Activated CD4-positive, alpha-beta memory T cell treated with anti-CD3 and anti-CD28 coated beads, Interleukin-2, amount 10 ng/mL, durations not matched to agents 7 days and 5 days (primary cell): ENCODE measurements around the gene TOP1. TPM values are rescaled to one million over a fixed set of nuclear protein-coding genes. Genes with fewer than 3 reads are reported as not detected.
A peak's percentile ranks its signal among the peaks of the same experiment; 100 is the strongest.

ENCODE experiments used
- CTCF ChIA-PET: fragments of 350-600 bp; sonication (Branson Sonifier 250); formaldehyde crosslinking; loops from one replicate; lab custom pipeline; 2021; ENCODE audit warnings: antibody characterized with exemption, inconsistent platforms; lab: Charles Lee
- POLR2A ChIA-PET: fragments of 350-600 bp; sonication (Branson Sonifier 250); formaldehyde crosslinking; loops from one replicate; lab custom pipeline; 2021; ENCODE audit warnings: antibody characterized with exemption; lab: Charles Lee
- DNase-seq: peaks from one replicate; pipeline ENCODE4 v3.0.0-alpha.2; 2020
- H3K27ac Mint-ChIP-seq: one replicate; pipeline ENCODE4 v1.8.0; 2021; ENCODE audit warnings: mild to moderate bottlenecking, mixed read lengths
- H3K27me3 Mint-ChIP-seq: one replicate; pipeline ENCODE4 v1.8.0; 2021; ENCODE audit warnings: mixed read lengths
- H3K36me3 Mint-ChIP-seq: one replicate; pipeline ENCODE4 v1.8.0; 2021; ENCODE audit warnings: low read depth, mixed read lengths
- H3K4me1 Mint-ChIP-seq: one replicate; pipeline ENCODE4 v1.8.0; 2021; ENCODE audit warnings: mixed read lengths
- H3K4me3 Mint-ChIP-seq: one replicate; pipeline ENCODE4 v1.8.0; 2021; ENCODE audit warnings: mild to moderate bottlenecking, mixed read lengths
- H3K9me3 Mint-ChIP-seq: one replicate; pipeline ENCODE4 v1.8.0; 2021; ENCODE audit warnings: mixed read lengths
- total RNA-seq, 2 experiments: library from RNA; stranded (reverse); gene quantifications; one replicate each; pipeline ENCODE4 v1.2.3, GENCODE V29; 2021

TOP1 gene
- total RNA-seq, 2 experiments from 2014 or later = 67.5 to 68.0 TPM

GRCh38 chr20:41137614-41138474, 109.2 kb downstream of the TOP1 start:
- no peaks in the 10 kb centered on the region for H3K9me3 Mint-ChIP-seq
- POLR2A ChIA-PET = interaction anchor here (0.5 to 15.2 kb wide), 8 partner anchors 9 to 151 kb away, joined by 3 to 466 read pairs (median 4); no protein-coding TSS in a partner anchor
- peak; percentile 75 for DNase-seq
- peaks cover 31% of the 10 kb centered on the region for H3K36me3 Mint-ChIP-seq
- peak overlapping the region; percentile 86 for H3K4me3 Mint-ChIP-seq
- CTCF ChIA-PET = interaction anchor here (1.2 to 6.0 kb wide), 8 partner anchors 13 to 203 kb away, joined by 3 to 72 read pairs (median 18); partner anchors contain the start of gene LPIN3
- no peaks in the 10 kb centered on the region for H3K27me3 Mint-ChIP-seq
- H3K4me1 Mint-ChIP-seq = peaks cover 65% of the 10 kb centered on the region
- H3K27ac Mint-ChIP-seq = peak overlapping the region; percentile 90

- ChIA-PET CTCF (interaction anchor here (0.7 to 6.0 kb wide), 8 partner anchors 12 to 202 kb away, joined by 3 to 48 read pairs (median 4); partner anchors contain the start of gene LPIN3), POLR2A (interaction anchor here (0.5 to 15.2 kb wide), 6 partner anchors 8 to 42 kb away, joined by 3 to 466 read pairs (median 6); no protein-coding TSS in a partner anchor)
- Mint-ChIP-seq H3K9me3 (no peaks in the 10 kb centered on the region), H3K4me1 (peaks cover 69% of the 10 kb centered on the region), H3K27me3 (no peaks in the 10 kb centered on the region), H3K4me3 (peak overlapping the region; percentile 86), H3K27ac (peak overlapping the region; percentile 90), H3K36me3 (peaks cover 36% of the 10 kb centered on the region)
- peak; percentile 64 for DNase-seq
Measured at GRCh38 chr20:41138475-41139226, 110.0 kb downstream of the TOP1 start.

- H3K4me3 Mint-ChIP-seq = peak overlapping the region; percentile 86
- POLR2A ChIA-PET = interaction anchor here (1.6 to 15.2 kb wide), 3 partner anchors 17 to 41 kb away, joined by 4 to 466 read pairs (median 11); no protein-coding TSS in a partner anchor
- CTCF ChIA-PET = interaction anchor here (0.7 to 6.0 kb wide), 7 partner anchors 12 to 201 kb away, joined by 3 to 48 read pairs (median 3); partner anchors contain the start of gene LPIN3
Measured at GRCh38 chr20:41139227-41140093, 110.8 kb downstream of the TOP1 start.

GRCh38 chr20:41140226-41141133, 111.9 kb downstream of the TOP1 start:
- ChIA-PET POLR2A (interaction anchor here (2.0 to 15.2 kb wide), 3 partner anchors 16 to 36 kb away, joined by 4 to 466 read pairs (median 9); no protein-coding TSS in a partner anchor), CTCF (interaction anchor here (0.8 to 1.8 kb wide), 4 partner anchors 15 to 189 kb away, joined by 3 to 4 read pairs (median 3); no protein-coding TSS in a partner anchor)
- peaks cover 73% of the 10 kb centered on the region for H3K4me1 Mint-ChIP-seq
- DNase-seq = no peak
- H3K4me3 Mint-ChIP-seq = peak overlapping the region; percentile 86
- H3K36me3 Mint-ChIP-seq = peaks cover 53% of the 10 kb centered on the region
- no peaks in the 10 kb centered on the region for H3K9me3 Mint-ChIP-seq
- H3K27ac Mint-ChIP-seq = peak overlapping the region; percentile 90
- no peaks in the 10 kb centered on the region for H3K27me3 Mint-ChIP-seq

More at GRCh38 chr20:41139227-41140093, 110.8 kb downstream of the TOP1 start:
- Mint-ChIP-seq H3K4me1 (peaks cover 72% of the 10 kb centered on the region), H3K36me3 (peaks cover 43% of the 10 kb centered on the region), H3K27ac (peak overlapping the region; percentile 90), H3K9me3 (no peaks in the 10 kb centered on the region), H3K27me3 (no peaks in the 10 kb centered on the region)
- peak; percentile 45 for DNase-seq

GRCh38 chr20:41141153-41141815, 112.7 kb downstream of the TOP1 start:
- DNase-seq = no peak
- Mint-ChIP-seq H3K4me3 (peak overlapping the region; percentile 86), H3K4me1 (peaks cover 73% of the 10 kb centered on the region), H3K27ac (peak overlapping the region; percentile 90), H3K36me3 (peaks cover 61% of the 10 kb centered on the region), H3K27me3 (no peaks in the 10 kb centered on the region), H3K9me3 (no peaks in the 10 kb centered on the region)
- ChIA-PET CTCF (interaction anchor here (1.1 to 3.5 kb wide), 9 partner anchors 9 to 198 kb away, joined by 3 to 32 read pairs (median 4); partner anchors contain the start of gene LPIN3), POLR2A (interaction anchor here (1.1 to 15.2 kb wide), 8 partner anchors 15 to 198 kb away, joined by 3 to 466 read pairs (median 4); no protein-coding TSS in a partner anchor)

- Mint-ChIP-seq H3K27me3 (no peaks in the 10 kb centered on the region), H3K4me3 (peak overlapping the region; percentile 86), H3K36me3 (peaks cover 70% of the 10 kb centered on the region), H3K9me3 (no peaks in the 10 kb centered on the region), H3K4me1 (peaks cover 80% of the 10 kb centered on the region), H3K27ac (peak overlapping the region; percentile 90)
- ChIA-PET POLR2A (interaction anchor here (0.6 to 15.2 kb wide), 10 partner anchors 14 to 197 kb away, joined by 3 to 466 read pairs (median 4); no protein-coding TSS in a partner anchor), CTCF (interaction anchor here (0.8 to 3.5 kb wide), 8 partner anchors 8 to 197 kb away, joined by 3 to 32 read pairs (median 4); partner anchors contain the start of gene LPIN3)
- peak; percentile 33 for DNase-seq
Measured at GRCh38 chr20:41142245-41142644, 113.6 kb downstream of the TOP1 start.

- CTCF ChIA-PET = interaction anchor here (1.1 to 3.5 kb wide), 6 partner anchors 7 to 197 kb away, joined by 4 to 32 read pairs (median 11); partner anchors contain the start of gene LPIN3
- Mint-ChIP-seq H3K4me1 (peaks cover 86% of the 10 kb centered on the region), H3K36me3 (peaks cover 74% of the 10 kb centered on the region)
Measured at GRCh38 chr20:41142919-41143318, 114.3 kb downstream of the TOP1 start.

GRCh38 chr20:41143354-41143753, 114.7 kb downstream of the TOP1 start:
- Mint-ChIP-seq H3K4me3 (peak overlapping the region; percentile 86), H3K4me1 (peaks cover 90% of the 10 kb centered on the region), H3K27ac (peak overlapping the region; percentile 90), H3K9me3 (no peaks in the 10 kb centered on the region), H3K27me3 (no peaks in the 10 kb centered on the region), H3K36me3 (peaks cover 78% of the 10 kb centered on the region)
- ChIA-PET POLR2A (interaction anchor here (1.1 to 15.2 kb wide), 3 partner anchors 13 to 135 kb away, joined by 3 to 466 read pairs (median 3); no protein-coding TSS in a partner anchor), CTCF (interaction anchor here (0.9 to 3.5 kb wide), 7 partner anchors 8 to 196 kb away, joined by 3 to 20 read pairs (median 7); partner anchors contain the start of gene LPIN3)
- DNase-seq = no peak

More at GRCh38 chr20:41142919-41143318, 114.3 kb downstream of the TOP1 start:
- Mint-ChIP-seq H3K9me3 (no peaks in the 10 kb centered on the region), H3K4me3 (peak overlapping the region; percentile 86), H3K27me3 (no peaks in the 10 kb centered on the region), H3K27ac (peak overlapping the region; percentile 90)
- DNase-seq = peak; percentile 78
- POLR2A ChIA-PET = interaction anchor here (0.6 to 15.2 kb wide), 7 partner anchors 13 to 197 kb away, joined by 3 to 466 read pairs (median 5); no protein-coding TSS in a partner anchor

- Mint-ChIP-seq H3K9me3 (no peaks in the 10 kb centered on the region), H3K4me1 (peaks cover 99% of the 10 kb centered on the region), H3K27ac (peak overlapping the region; percentile 90), H3K4me3 (no peak overlapping the region), H3K27me3 (no peaks in the 10 kb centered on the region), H3K36me3 (peaks cover 78% of the 10 kb centered on the region)
- DNase-seq = no peak
- ChIA-PET POLR2A (interaction anchor here (1.3 to 15.2 kb wide), 2 partner anchors 10 to 11 kb away, joined by 4 to 466 read pairs; no protein-coding TSS in a partner anchor), CTCF (interaction anchor here (2.1 to 2.7 kb wide), 3 partner anchors 10 to 87 kb away, joined by 7 to 17 read pairs (median 15); no protein-coding TSS in a partner anchor)
Measured at GRCh38 chr20:41145317-41145716, 116.7 kb downstream of the TOP1 start.
